HepG2 (cell line): ENCODE results near the gene MIGA2. TPM values are rescaled to one million over a fixed set of nuclear protein-coding genes. Genes with fewer than 3 reads are reported as not detected.

Experiments used
- ATAC-seq: fragments of 200-7000 bp; cut with Tn5 transposase; 3 replicates; pipeline ENCODE4 v1.9.1; 2020; ENCODE audit warnings: mild to moderate bottlenecking, moderate library complexity
- BruUV-seq: library from RNA; stranded (reverse); fragments of 400-500 nt; replicated peaks from 2 replicates; lab custom pipeline; 2021; lab: Mats Ljungman, UMichigan
- CTCF ChIA-PET: fragments of 300-600 bp; formaldehyde crosslinking; extraction: SDS; loops from one replicate; lab custom pipeline; 2021; ENCODE audit warnings: low total read pairs, inconsistent platforms, low intra/inter-chr PET ratio; lab: Yijun Ruan, JAX
- POLR2A ChIA-PET: fragments of 350-600 bp; sonication (Branson Sonifier 250); formaldehyde crosslinking; loops from one replicate; lab custom pipeline; 2020; ENCODE audit warnings: antibody characterized with exemption, inconsistent platforms; lab: Yijun Ruan, JAX
- DNase-seq: peaks from one replicate; pipeline ENCODE4 v3.0.0-alpha.2; 2015; ENCODE audit warnings: low spot score
- FAIRE-seq: peaks from 3 replicates; lab custom pipeline; 2011; peaks lifted over from hg19 to GRCh38; lab: Jason Lieb, UNC
- H2AFZ ChIP-seq: one replicate; pipeline ENCODE4 v1.6.1; 2011; ENCODE audit warnings: low read length, inconsistent platforms
- H3K27ac ChIP-seq: fragments of 300-600 bp; 3 replicates; pipeline ENCODE4 v1.8.0; 2011; ENCODE audit warnings: mixed run types, mild to moderate bottlenecking, mixed read lengths, low read length, inconsistent platforms; ENCODE audit not compliant: insufficient read depth; ENCODE audit errors: extremely low read length
- H3K27me3 ChIP-seq, 2 experiments: fragments of 200-600 bp in 1 of 2; 2 replicates in 1 of 2; 3 replicates in 1 of 2; pipeline versions ENCODE4 v1.6.0 to v1.8.0; 2011; ENCODE audit warnings: low read length in 2 of 2, mild to moderate bottlenecking in 2 of 2, moderate library complexity in 2 of 2, inconsistent platforms in 1 of 2; ENCODE audit not compliant: insufficient read depth in 2 of 2, control insufficient read depth in 1 of 2
- H3K36me3 ChIP-seq, 2 experiments: fragments of 200-600 bp in 1 of 2; replicated peaks in 1 of 2; 2 replicates in 1 of 2; 3 replicates in 1 of 2; pipeline versions ENCODE4 v1.5.1 to v1.8.0; 2011; ENCODE audit warnings: low read length in 2 of 2, inconsistent platforms in 1 of 2; ENCODE audit not compliant: insufficient read depth in 2 of 2, control insufficient read depth in 1 of 2
- H3K4me1 ChIP-seq: 2 replicates; pipeline ENCODE4 v1.5.1; 2012; ENCODE audit warnings: low read length, inconsistent platforms; ENCODE audit not compliant: insufficient read depth
- H3K4me2 ChIP-seq: 2 replicates; pipeline ENCODE4 v1.6.0; 2011; ENCODE audit warnings: low read depth, low read length, inconsistent platforms
- H3K4me3 ChIP-seq, 3 experiments: fragments of 200-600 bp in 1 of 3; sonication (generic), shearing (Covaris generic) in 1 of 3; replicated peaks in 1 of 3; 2 replicates each; pipeline ENCODE4 v1.5.1; 2011 to 2016; ENCODE audit warnings: low read length in 3 of 3, inconsistent platforms in 2 of 3, low read depth in 2 of 3, mild to moderate bottlenecking in 2 of 3, control low read depth in 1 of 3, mixed read lengths in 1 of 3; ENCODE audit not compliant: insufficient read depth in 1 of 3
- H3K79me2 ChIP-seq: one replicate; pipeline ENCODE4 v1.6.1; 2011; ENCODE audit warnings: low read length, inconsistent platforms; ENCODE audit not compliant: insufficient read depth
- H3K9ac ChIP-seq: 2 replicates; pipeline ENCODE4 v1.6.0; 2011; ENCODE audit warnings: mild to moderate bottlenecking, low read depth, low read length, inconsistent platforms; ENCODE audit not compliant: insufficient read depth
- H3K9me3 ChIP-seq: 2 replicates; pipeline ENCODE4 v1.5.1; 2012; ENCODE audit warnings: mild to moderate bottlenecking, low read length
- H4K20me1 ChIP-seq: 2 replicates; pipeline ENCODE4 v1.6.0; 2011; ENCODE audit warnings: inconsistent platforms, mild to moderate bottlenecking, low read length, moderate library complexity; ENCODE audit not compliant: insufficient read depth
- CREM ChIP-seq, 2 experiments: sonication (generic) in 1 of 2; formaldehyde crosslinking in 1 of 2; IDR thresholded peaks; 2 replicates each; pipeline versions ENCODE4 v1.4.0 to v1.6.1; 2016 to 2020; ENCODE audit warnings: antibody characterized with exemption in 1 of 2, mild to moderate bottlenecking in 1 of 2, missing genetic modification reagents in 1 of 2
- HIC2 ChIP-seq: sonication (generic); formaldehyde crosslinking; IDR thresholded peaks from 2 replicates; pipeline ENCODE4 v1.9.0; 2022; ENCODE audit warnings: low read depth, missing genetic modification reagents
- HMGXB4 ChIP-seq, 2 experiments: sonication (generic) in 1 of 2; formaldehyde crosslinking in 1 of 2; IDR thresholded peaks; 2 replicates each; pipeline versions ENCODE4 v1.4.0 to v1.6.1; 2018 to 2020; ENCODE audit warnings: missing genetic modification reagents in 2 of 2, borderline replicate concordance in 1 of 2, low read depth in 1 of 2, mild to moderate bottlenecking in 1 of 2, missing biosample characterization in 1 of 2
- NFRKB ChIP-seq: fragments of 450-650 bp; IDR thresholded peaks from 2 replicates; pipeline ENCODE4 v1.6.1; 2017
- PAF1 ChIP-seq: IDR thresholded peaks from 2 replicates; pipeline ENCODE4 v1.6.1; 2016; ENCODE audit warnings: missing genetic modification reagents, missing compliant biosample characterization
- RERE ChIP-seq: IDR thresholded peaks from 2 replicates; pipeline ENCODE4 v1.6.1; 2016; ENCODE audit warnings: low read depth, missing genetic modification reagents, missing compliant biosample characterization
- SP1 ChIP-seq, 2 experiments: fragments of 450-650 bp in 1 of 2; sonication (generic) in 1 of 2; formaldehyde crosslinking in 1 of 2; IDR thresholded peaks; 2 replicates each; pipeline versions ENCODE4 v1.4.0 to v1.6.1; 2016 to 2020; ENCODE audit warnings: missing genetic modification reagents in 1 of 2
- ZBTB7B ChIP-seq: sonication (generic); formaldehyde crosslinking; IDR thresholded peaks from 2 replicates; pipeline ENCODE4 v1.4.0; 2020; ENCODE audit warnings: missing genetic modification reagents
- ZFP36L2 ChIP-seq: sonication (generic); formaldehyde crosslinking; IDR thresholded peaks from 2 replicates; pipeline ENCODE4 v1.4.0; 2020; ENCODE audit warnings: missing genetic modification reagents
- ZNF138 ChIP-seq: sonication (generic); formaldehyde crosslinking; IDR thresholded peaks from 2 replicates; pipeline ENCODE4 v1.5.0; 2020; ENCODE audit warnings: mild to moderate bottlenecking, low read depth, missing genetic modification reagents
- ZNF496 ChIP-seq: sonication (generic); formaldehyde crosslinking; IDR thresholded peaks from 2 replicates; pipeline ENCODE4 v1.8.1; 2023; ENCODE audit warnings: mild to moderate bottlenecking, moderate library complexity, missing genetic modification reagents; ENCODE audit not compliant: insufficient replicate concordance
- ZNF569 ChIP-seq: sonication (generic); formaldehyde crosslinking; IDR thresholded peaks from 2 replicates; pipeline ENCODE4 v1.5.0; 2020; ENCODE audit warnings: mild to moderate bottlenecking, missing genetic modification reagents, moderate library complexity, borderline replicate concordance
- ZNF724P ChIP-seq: sonication (generic); formaldehyde crosslinking; IDR thresholded peaks from 2 replicates; pipeline ENCODE4 v1.8.0; 2022; ENCODE audit warnings: missing genetic modification reagents, borderline replicate concordance
- ZNF772 ChIP-seq: sonication (generic); formaldehyde crosslinking; IDR thresholded peaks from 2 replicates; pipeline ENCODE4 v1.5.0; 2020; ENCODE audit warnings: mild to moderate bottlenecking, missing genetic modification reagents
- WGBS: methylation state at CpG from one replicate; pipeline ENCODE4 v1.1.6; 2017; ENCODE audit warnings: low lambda C conversion rate; 5-methylcytosine and 5-hydroxymethylcytosine counted together
- in situ Hi-C: cut with HindIII; loops from 2 replicates; pipeline ENCODE4 v1.10.0; 2017; ENCODE audit warnings: low pct_unique_long_range_greater_than_20kb; ENCODE audit not compliant: extremely low pct_ligation_motif_present
- intact Hi-C: fragments of 100-400 bp; cut with micrococcal nuclease; formaldehyde crosslinking; loops from one replicate; pipeline ENCODE4 v1.10.0; 2022; ENCODE audit not compliant: unreplicated experiment
- polyA plus RNA-seq, 8 experiments: library from polyadenylated mRNA; depleted of rRNA in 3 of 8; stranded (reverse) in 7 of 8; unstranded in 1 of 8; fragments of >200 nt; fragmentation: Illumina TruSeq in 4 of 8; extraction: Trizol in 4 of 8; gene quantifications; 2 replicates each; pipeline versions ENCODE4 v1.2.1 to v1.2.3, GENCODE V29; 2011 to 2016; ENCODE audit warnings: low read depth in 4 of 8, missing spikeins in 1 of 8, mixed read lengths in 1 of 8; ENCODE audit not compliant: insufficient read depth in 1 of 8
- total RNA-seq, 5 experiments: library from RNA; depleted of rRNA; stranded (reverse); fragments of >200 nt; fragmentation: Illumina TruSeq; extraction: Trizol; gene quantifications; 2 replicates each; pipeline ENCODE4 v1.2.3, GENCODE V29; 2016; ENCODE audit warnings: low read depth in 1 of 5

Gene MIGA2
- total and polyA plus RNA-seq, 2 of the 13 experiments (the other 11 are each of a cell fraction or from before 2014, with no cell fraction given): 10.8 to 17.1 TPM

- FAIRE-seq: no peak
- H3K79me2 ChIP-seq: no peaks in the 10 kb centered on the region
- POLR2A ChIA-PET: no interaction called here
- ATAC-seq: no peak
- no peak for DNase-seq
- no peak overlapping the region for H3K9ac ChIP-seq
- H3K4me1 ChIP-seq: peaks cover 27% of the 10 kb centered on the region
- WGBS: 85% methylated on average over 8 of the region's 10 CpGs
- H3K4me2 ChIP-seq: no peak overlapping the region
- H4K20me1 ChIP-seq: no peaks in the 10 kb centered on the region
- H3K9me3 ChIP-seq: no peaks in the 10 kb centered on the region
- no peak overlapping the region for H3K4me3 ChIP-seq
- intact Hi-C loops (no loop called here), in situ Hi-C loops (no loop called here)
- CTCF ChIA-PET: no interaction called here
- H2AFZ ChIP-seq: no peak overlapping the region
- no TSS peak for BruUV-seq
- H3K27me3 ChIP-seq: no peaks in the 10 kb centered on the region
- peaks cover 3 to 14% of the 10 kb centered on the region in 2 experiments; a peak in 3 of 5 replicates for H3K36me3 ChIP-seq
- H3K27ac ChIP-seq: no peak overlapping the region
- TF ChIP-seq SP1 (IDR thresholded peaks at IDR 0.05): no peak
- TF ChIP-seq SP1 (CRISPR knock-in tag; IDR thresholded peaks at IDR 0.05): no peak
- TF ChIP-seq HIC2 (CRISPR knock-in tag): no peak
- no peak for TF ChIP-seq ZNF496 (CRISPR knock-in tag)
- no peak for TF ChIP-seq RERE (CRISPR knock-in tag)
- no peak for TF ChIP-seq ZNF724P (CRISPR knock-in tag)
- TF ChIP-seq ZNF138 (CRISPR knock-in tag): no peak
- TF ChIP-seq ZNF772 (CRISPR knock-in tag): no peak
- TF ChIP-seq ZFP36L2 (CRISPR knock-in tag): no peak
- no peak for TF ChIP-seq CREM (IDR thresholded peaks at IDR 0.05)
- TF ChIP-seq CREM (CRISPR knock-in tag; IDR thresholded peaks at IDR 0.05): no peak
- no peak for TF ChIP-seq NFRKB
- TF ChIP-seq ZBTB7B: no peak
- TF ChIP-seq HMGXB4 (CRISPR knock-in tag; IDR thresholded peaks at IDR 0.05; ENCODE audit: borderline replicate concordance in 1 of 2, low read depth in 1 of 2): no peak
- TF ChIP-seq ZNF569 (CRISPR knock-in tag): no peak
- TF ChIP-seq PAF1 (CRISPR knock-in tag): no peak
These were observed 35.2 kb downstream of the MIGA2 start for GRCh38 chr9:129071526-129072126.
